ENCODE measurements around the gene MSMP. TPM values are rescaled to one million over a fixed set of nuclear protein-coding genes. Genes with fewer than 3 reads are reported as not detected.

The MSMP gene
- total and polyA plus RNA-seq, 12 donors: 0.19 to 0.60 TPM; not detected in 10

- Histone ChIP-seq H3K4me1 (peaks cover 7 to 39% (median 30%) of the 10 kb centered on the region in 9 donors), H3K27me3 (no peaks in the 10 kb centered on the region), H3K4me3 (no peak overlapping the region), H3K27ac (peak overlapping the region in 9 of 10 donors; percentile 9 to 73 (median 51)), H3K9me3 (no peaks in the 10 kb centered on the region), H3K36me3 (no peaks in the 10 kb centered on the region)
- intact Hi-C loops (cut with DNase I): no loop called here
- ATAC-seq (peak in 1 of 8 donors; percentile 18), DNase-seq (peak in 1 of 2 donors; percentile 34)
- TF ChIP-seq CTCF (IDR thresholded peaks at IDR 0.05): no peak
- 43 to 48% methylated on average over 1 of the region's 1 CpG for WGBS, 2 donors
Measured at GRCh38 chr9:35771534-35771933, 17.5 kb upstream of the MSMP start.

- TF ChIP-seq CTCF (IDR thresholded peaks at IDR 0.05): no peak
- no peaks in the 10 kb centered on the region for H3K9me3 ChIP-seq
- intact Hi-C loops (cut with DNase I): no loop called here
- H3K36me3 ChIP-seq: no peaks in the 10 kb centered on the region
- DNase-seq: peak; percentile 26 to 29
- peaks cover 7 to 38% (median 30%) of the 10 kb centered on the region in 9 donors for H3K4me1 ChIP-seq
- WGBS, 2 donors: 6 to 8% methylated on average over 4 of the region's 4 CpGs
- no peaks in the 10 kb centered on the region for H3K27me3 ChIP-seq
- ATAC-seq: peak; percentile 62 to 92 (median 84)
- peak overlapping the region; percentile 9 to 73 (median 44) for H3K27ac ChIP-seq
- no peak overlapping the region for H3K4me3 ChIP-seq
Measured at GRCh38 chr9:35771075-35771433, 17.0 kb upstream of the MSMP start.

- Histone ChIP-seq H3K4me1 (peaks cover 7 to 26% (median 19%) of the 10 kb centered on the region in 9 donors), H3K4me3 (no peak overlapping the region), H3K36me3 (no peaks in the 10 kb centered on the region), H3K9me3 (no peaks in the 10 kb centered on the region), H3K27ac (no peak overlapping the region), H3K27me3 (no peaks in the 10 kb centered on the region)
- intact Hi-C loops (cut with DNase I): no loop called here
- ATAC-seq: no peak
- WGBS, 2 donors: 98 to 100% methylated on average over 1 of the region's 1 CpG
- no peak for TF ChIP-seq CTCF (IDR thresholded peaks at IDR 0.05)
- DNase-seq: no peak
Measured at GRCh38 chr9:35769763-35770162, 15.7 kb upstream of the MSMP start.

GRCh38 chr9:35767458-35767857, 13.4 kb upstream of the MSMP start:
- ATAC-seq: no peak
- WGBS, 2 donors: 89 to 97% methylated on average over 1 of the region's 1 CpG
- TF ChIP-seq CTCF (IDR thresholded peaks at IDR 0.05): no peak
- no peaks in the 10 kb centered on the region for H3K36me3 ChIP-seq
- intact Hi-C loops (cut with DNase I): no loop called here
- H3K27me3 ChIP-seq: no peaks in the 10 kb centered on the region
- H3K4me1 ChIP-seq: peaks cover 7 to 26% (median 19%) of the 10 kb centered on the region in 9 donors
- DNase-seq: no peak
- no peak overlapping the region for H3K4me3 ChIP-seq
- H3K27ac ChIP-seq: no peak overlapping the region
- H3K9me3 ChIP-seq: no peaks in the 10 kb centered on the region
